Measurements from ENCODE around the gene NACAD.

DNA sequence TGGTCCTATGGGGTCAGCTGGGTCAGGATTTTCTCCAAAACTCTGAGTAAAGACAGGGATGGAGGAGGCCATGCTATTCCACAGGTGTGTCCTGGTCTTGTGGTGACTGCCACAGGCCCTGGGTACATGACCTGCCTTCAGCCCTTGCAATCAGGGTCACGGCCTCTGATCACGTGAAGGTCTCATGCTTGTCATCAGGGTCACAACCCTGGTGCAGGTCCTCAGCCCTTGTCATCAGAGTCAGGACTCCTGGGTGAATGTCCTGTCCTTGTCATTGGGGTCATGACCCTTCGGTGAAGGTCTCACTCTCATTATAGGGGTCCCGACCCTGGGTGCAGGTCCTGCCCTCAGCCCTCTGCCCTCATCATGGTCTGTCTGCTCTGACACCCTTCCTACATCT, 44.6 kb upstream of the NACAD start:
- TF ChIP-seq, protein P1, sequence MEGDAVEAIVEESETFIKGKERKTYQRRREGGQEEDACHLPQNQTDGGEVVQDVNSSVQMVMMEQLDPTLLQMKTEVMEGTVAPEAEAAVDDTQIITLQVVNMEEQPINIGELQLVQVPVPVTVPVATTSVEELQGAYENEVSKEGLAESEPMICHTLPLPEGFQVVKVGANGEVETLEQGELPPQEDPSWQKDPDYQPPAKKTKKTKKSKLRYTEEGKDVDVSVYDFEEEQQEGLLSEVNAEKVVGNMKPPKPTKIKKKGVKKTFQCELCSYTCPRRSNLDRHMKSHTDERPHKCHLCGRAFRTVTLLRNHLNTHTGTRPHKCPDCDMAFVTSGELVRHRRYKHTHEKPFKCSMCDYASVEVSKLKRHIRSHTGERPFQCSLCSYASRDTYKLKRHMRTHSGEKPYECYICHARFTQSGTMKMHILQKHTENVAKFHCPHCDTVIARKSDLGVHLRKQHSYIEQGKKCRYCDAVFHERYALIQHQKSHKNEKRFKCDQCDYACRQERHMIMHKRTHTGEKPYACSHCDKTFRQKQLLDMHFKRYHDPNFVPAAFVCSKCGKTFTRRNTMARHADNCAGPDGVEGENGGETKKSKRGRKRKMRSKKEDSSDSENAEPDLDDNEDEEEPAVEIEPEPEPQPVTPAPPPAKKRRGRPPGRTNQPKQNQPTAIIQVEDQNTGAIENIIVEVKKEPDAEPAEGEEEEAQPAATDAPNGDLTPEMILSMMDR (IDR thresholded peaks at IDR 0.05): no peak
- TF ChIP-seq EP300 (IDR thresholded peaks at IDR 0.05): no peak
